B cell (primary cell): Measurements from ENCODE around the gene TF.

Experiments used
- CTCF ChIP-seq: fragments of 200-600 bp; IDR thresholded peaks from one replicate; pipeline ENCODE4 v1.8.0; 2022; ENCODE audit warnings: antibody characterized with exemption, mild to moderate bottlenecking
- EZH2 ChIP-seq: IDR thresholded peaks from 2 replicates; pipeline ENCODE4 v1.6.1; 2012; ENCODE audit warnings: borderline replicate concordance, low read depth, mild to moderate bottlenecking, moderate library complexity, low read length; ENCODE audit not compliant: insufficient read depth, poor library complexity, severe bottlenecking

GRCh38 chr3:133834621-133835417 is 88.6 kb downstream of the TF start:
- TF ChIP-seq CTCF (no peak), EZH2 (no peak)
